K562 (cell line): ENCODE data around the gene SUSD5. TPM values are rescaled to one million over a fixed set of nuclear protein-coding genes. Genes with fewer than 3 reads are reported as not detected.

Experiments used
- BRF1 ChIP-seq: IDR thresholded peaks from 3 replicates; pipeline ENCODE4 v1.6.1; 2011; ENCODE audit warnings: borderline replicate concordance, mild to moderate bottlenecking; ENCODE audit not compliant: insufficient read length; ENCODE audit errors: extremely low read depth
- EP300 ChIP-seq: IDR thresholded peaks from 2 replicates; pipeline ENCODE4 v1.6.1; 2012; ENCODE audit warnings: low read length, improper control_type of control experiment
- FUS ChIP-seq: fragments of 200-400 bp; formaldehyde crosslinking; optimal IDR thresholded peaks from 2 replicates; pipeline ENCODE3; 2017; ENCODE audit warnings: low read depth, low read length
- GTF2F1 ChIP-seq: IDR thresholded peaks from 2 replicates; pipeline ENCODE4 v1.6.1; 2011; ENCODE audit warnings: low read depth, low read length, improper control_type of control experiment
- HLTF ChIP-seq: fragments of 450-650 bp; IDR thresholded peaks from 2 replicates; pipeline ENCODE4 v1.6.1; 2016
- HSF4 ChIP-seq: fragments of 250-450 bp; sonication (Bioruptor Pico); IDR thresholded peaks from 2 replicates; pipeline ENCODE4 v2.1.2; 2022; ENCODE audit warnings: mild to moderate bottlenecking, moderate library complexity, borderline replicate concordance
- LEF1 ChIP-seq: fragments of 450-650 bp; IDR thresholded peaks from 2 replicates; pipeline ENCODE4 v1.6.1; 2016; ENCODE audit warnings: mild to moderate bottlenecking
- MAFG ChIP-seq: fragments of 450-650 bp; conservative IDR thresholded peaks from 2 replicates; pipeline ENCODE4 v1.6.1; 2016; ENCODE audit warnings: missing genetic modification characterization, missing compliant biosample characterization
- MAZ ChIP-seq, 2 experiments: fragments of 450-650 bp in 1 of 2; sonication (generic) in 1 of 2; formaldehyde crosslinking; IDR thresholded peaks in 1 of 2; conservative IDR thresholded peaks in 1 of 2; 2 replicates each; pipeline versions ENCODE4 v1.4.0 to v1.5.0; 2020; ENCODE audit warnings: mild to moderate bottlenecking in 1 of 2, missing genetic modification reagents in 1 of 2
- NR1H2 ChIP-seq: sonication (generic); formaldehyde crosslinking; IDR thresholded peaks from 2 replicates; pipeline ENCODE4 v1.4.0; 2020; ENCODE audit warnings: mild to moderate bottlenecking, missing genetic modification reagents
- PHTF2 ChIP-seq: fragments of 250-450 bp; sonication (Bioruptor Pico); IDR thresholded peaks from 2 replicates; pipeline ENCODE4 v1.5.0; 2021; ENCODE audit warnings: mild to moderate bottlenecking
- POLR2B ChIP-seq: fragments of 450-650 bp; IDR thresholded peaks from 2 replicates; pipeline ENCODE4 v1.6.1; 2018; ENCODE audit warnings: low read depth; ENCODE audit not compliant: partially characterized antibody
- POU5F1 ChIP-seq: fragments of 150-350 bp; IDR thresholded peaks from 2 replicates; pipeline ENCODE4 v1.6.1; 2014; ENCODE audit warnings: borderline replicate concordance, low read length, low read depth, mild to moderate bottlenecking; ENCODE audit not compliant: partially characterized antibody
- RBBP5 ChIP-seq: fragments of 200-600 bp; sonication (generic); IDR thresholded peaks from 2 replicates; pipeline ENCODE4 v1.6.1; 2012; ENCODE audit warnings: borderline replicate concordance, mild to moderate bottlenecking, low read length, control low read depth, inconsistent platforms; ENCODE audit not compliant: insufficient read depth, poor library complexity, severe bottlenecking
- RFX5 ChIP-seq: IDR thresholded peaks from 2 replicates; pipeline ENCODE4 v1.6.1; 2011; ENCODE audit warnings: low read depth, mild to moderate bottlenecking, improper control_type of control experiment, low read length
- SIN3B ChIP-seq: fragments of 450-650 bp; IDR thresholded peaks from 2 replicates; pipeline ENCODE4 v1.6.1; 2017; ENCODE audit warnings: low read depth, mild to moderate bottlenecking, moderate library complexity
- SMARCC2 ChIP-seq: fragments of 450-650 bp; IDR thresholded peaks from 2 replicates; pipeline ENCODE4 v1.6.1; 2017; ENCODE audit warnings: antibody characterized with exemption, moderate library complexity, mild to moderate bottlenecking, low read depth
- SMARCE1 ChIP-seq: fragments of 450-650 bp; IDR thresholded peaks from 2 replicates; pipeline ENCODE4 v1.7.1; 2016; ENCODE audit warnings: mild to moderate bottlenecking
- SRF ChIP-seq, 2 experiments: fragments of 250-450, 450-650 bp in 1 of 2; sonication (Bioruptor Pico) in 1 of 2; sonication (generic) in 1 of 2; formaldehyde crosslinking; IDR thresholded peaks; 2 replicates each; pipeline versions ENCODE4 v1.5.0 to v1.5.1; 2020 to 2022; ENCODE audit warnings: mild to moderate bottlenecking in 1 of 2, missing genetic modification reagents in 1 of 2
- TAF1 ChIP-seq: IDR thresholded peaks from 2 replicates; pipeline ENCODE4 v1.6.1; 2011; ENCODE audit warnings: mild to moderate bottlenecking, low read length, moderate library complexity; ENCODE audit not compliant: insufficient read depth, control insufficient read depth, severe bottlenecking; ENCODE audit errors: extremely low read depth
- UBTF ChIP-seq, 2 experiments: IDR thresholded peaks; 2 replicates each; pipeline ENCODE4 v1.6.1; 2012; ENCODE audit warnings: improper control_type of control experiment in 2 of 2, low read depth in 2 of 2, low read length in 2 of 2, borderline replicate concordance in 1 of 2
- YY1 ChIP-seq, 3 experiments: IDR thresholded peaks; 2 replicates each; pipeline ENCODE4 v1.6.1; 2011; ENCODE audit warnings: low read length in 2 of 3, mild to moderate bottlenecking in 2 of 3, moderate library complexity in 2 of 3, borderline replicate concordance in 1 of 3, control low read depth in 1 of 3, low read depth in 1 of 3; ENCODE audit not compliant: insufficient read depth in 3 of 3, insufficient replicate concordance in 2 of 3, control insufficient read depth in 1 of 3, insufficient read length in 1 of 3; ENCODE audit errors: extremely low read depth in 1 of 3
- polyA plus RNA-seq, 8 experiments: library from polyadenylated mRNA; depleted of rRNA in 4 of 8; stranded (reverse) in 5 of 8; unstranded in 3 of 8; fragments of >200 nt; fragmentation: Nextera tagmentation in 2 of 8; fragmentation: Illumina TruSeq in 1 of 8; extraction: Ambion mirVana in 2 of 8; extraction: Trizol in 1 of 8; gene quantifications; 2 replicates each; pipeline versions ENCODE4 v1.2.1 to v1.2.3, GENCODE V29; 2011 to 2014; ENCODE audit warnings: inconsistent platforms in 1 of 8, missing spikeins in 1 of 8
- total RNA-seq, 7 experiments: library from RNA; depleted of rRNA in 6 of 7; stranded (reverse); fragments of >200 nt in 6 of 7; fragmentation: Illumina TruSeq in 2 of 7; extraction: Trizol in 2 of 7; gene quantifications; 2 replicates each; pipeline versions ENCODE4 v1.2.1 to v1.2.3, GENCODE V29; 2011 to 2021; ENCODE audit warnings: low replicate concordance in 1 of 7
- TF ChIP-seq, protein P1 (sequence below), 2 experiments: IDR thresholded peaks; 2 replicates each; pipeline ENCODE4 v1.6.1; 2011; ENCODE audit warnings: borderline replicate concordance in 1 of 2, control low read depth in 1 of 2, low read depth in 1 of 2, low read length in 1 of 2, mild to moderate bottlenecking in 1 of 2, mixed read lengths in 1 of 2, moderate library complexity in 1 of 2; ENCODE audit not compliant: insufficient read depth in 1 of 2, insufficient read length in 1 of 2, poor library complexity in 1 of 2, severe bottlenecking in 1 of 2; ENCODE audit errors: extremely low read depth in 1 of 2

Gene SUSD5
- total and polyA plus RNA-seq, 9 of the 15 experiments (the other 6 are each of a cell fraction or from before 2014, with no cell fraction given): not detected

GRCh38 chr3:33115024-33115768 is 103.4 kb downstream of the SUSD5 start (continued):
- TF ChIP-seq MAFG (peak; percentile 76), UBTF (IDR thresholded peaks at IDR 0.05; ENCODE audit: borderline replicate concordance in 1 of 2, low read depth in 2 of 2, low read length in 2 of 2) (0 out of 4 replicates have a peak, but pooled peaks of 1 of the 2 experiments have one; percentile 16), HSF4 (no peak), PHTF2 (no peak), POU5F1 (no peak), MAZ (CRISPR knock-in tag; conservative IDR thresholded peaks at IDR 0.05 in 1 of 2, IDR thresholded peaks at IDR 0.05 in 1 of 2) (no peak; a peak in 1 of 4 replicates), YY1 (IDR thresholded peaks at IDR 0.05; ENCODE audit: borderline replicate concordance in 1 of 3, control insufficient read depth in 1 of 3, extremely low read depth in 1 of 3, insufficient read depth in 3 of 3, insufficient read length in 1 of 3, insufficient replicate concordance in 2 of 3, low read depth in 1 of 3, low read length in 2 of 3) (peak in 1 of 3 experiments; percentile 72), GTF2F1 (no peak), FUS (no peak), LEF1 (peak; percentile 68), POLR2B (peak; percentile 22), SIN3B (no peak), HLTF (peak; percentile 51; the same call in 1 of the 2 replicates), SMARCE1 (peak; percentile 90), BRF1 (no peak), EP300 (0 out of 2 replicates have a peak, but pooled peaks have one; percentile 22), RBBP5 (peak; percentile 36), NR1H2 (CRISPR knock-in tag) (0 out of 2 replicates have a peak, but pooled peaks have one; percentile 51), SMARCC2 (peak; percentile 85), RFX5 (no peak), SRF (CRISPR knock-in tag; IDR thresholded peaks at IDR 0.05) (peak in 1 of 2 experiments; percentile 84; a peak in 2 of 4 replicates), TAF1 (peak; percentile 39)
- TF ChIP-seq, protein P1, sequence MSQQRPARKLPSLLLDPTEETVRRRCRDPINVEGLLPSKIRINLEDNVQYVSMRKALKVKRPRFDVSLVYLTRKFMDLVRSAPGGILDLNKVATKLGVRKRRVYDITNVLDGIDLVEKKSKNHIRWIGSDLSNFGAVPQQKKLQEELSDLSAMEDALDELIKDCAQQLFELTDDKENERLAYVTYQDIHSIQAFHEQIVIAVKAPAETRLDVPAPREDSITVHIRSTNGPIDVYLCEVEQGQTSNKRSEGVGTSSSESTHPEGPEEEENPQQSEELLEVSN (IDR thresholded peaks at IDR 0.05; ENCODE audit: borderline replicate concordance in 1 of 2, extremely low read depth in 1 of 2, insufficient read depth in 1 of 2, insufficient read length in 1 of 2, low read depth in 1 of 2, low read length in 1 of 2, poor library complexity in 1 of 2, severe bottlenecking in 1 of 2): peak in 1 of 2 experiments; percentile 45
